ENCODE measurements around the gene HS2ST1. TPM values are rescaled to one million over a fixed set of nuclear protein-coding genes. Genes with fewer than 3 reads are reported as not detected.

HS2ST1 gene
- polyA plus RNA-seq, 1 donor (not counting 4 experiments of a cell fraction or from before 2014, with no cell fraction given) = 18.7 TPM

DNA sequence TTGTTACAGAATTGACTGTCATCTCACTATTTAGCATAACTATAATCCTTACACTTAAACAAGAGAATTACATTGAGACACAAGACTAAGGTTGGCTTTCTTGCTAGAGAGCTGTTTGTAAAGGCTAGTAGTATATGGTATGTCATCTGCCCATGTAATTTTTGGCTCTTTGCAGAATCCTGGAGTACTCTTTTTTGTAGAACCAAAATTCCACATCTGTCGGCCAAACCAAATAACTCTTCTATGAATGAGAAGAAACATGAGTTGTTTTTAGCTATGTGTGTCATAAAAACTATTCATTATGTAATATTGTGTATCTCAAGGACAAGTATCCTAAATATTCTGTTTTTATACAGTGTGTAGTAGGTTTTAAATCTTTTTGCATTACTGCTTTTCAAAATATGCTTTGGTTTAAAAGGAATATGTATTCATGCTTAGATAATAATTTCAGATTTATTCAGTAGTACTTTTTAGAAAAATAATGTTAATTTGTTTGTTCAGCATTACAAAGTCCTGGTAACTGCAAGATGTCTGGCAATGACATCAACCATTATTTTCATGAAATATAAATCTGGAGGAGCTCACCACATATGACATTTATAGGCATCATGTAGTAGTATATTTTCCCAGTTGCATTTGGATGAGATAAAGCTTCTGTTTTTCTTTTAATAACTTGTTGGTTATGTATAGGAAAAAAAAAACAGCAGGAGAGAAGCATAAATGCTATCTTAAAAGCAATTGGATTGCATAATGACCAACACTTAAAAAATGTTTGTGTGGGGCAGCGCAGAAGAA is 159.8 kb downstream of the HS2ST1 start:
- dilution Hi-C loops (cut with MboI; ENCODE audit: extremely low pct_ligation_motif_present, low sequenced_read_pairs) = no loop called here
- H3K9me1 ChIP-seq (ENCODE audit: control insufficient read depth, extremely low read depth, insufficient read depth, low read length) = no peaks in the 10 kb centered on the region
- no peaks in the 10 kb centered on the region for H3K9me3 ChIP-seq (ENCODE audit: control insufficient read depth, low read depth, low read length)
- no peak overlapping the region for H3K4me2 ChIP-seq (ENCODE audit: control insufficient read depth, extremely low read depth, insufficient read depth, low read depth, low read length)
- H4K20me1 ChIP-seq (ENCODE audit: control insufficient read depth, extremely low read depth, insufficient read depth, low read length) = no peaks in the 10 kb centered on the region
- H3K27me3 ChIP-seq (ENCODE audit: control insufficient read depth, extremely low read depth, insufficient read depth, low read length) = no peaks in the 10 kb centered on the region
- no peak overlapping the region for H3K27ac ChIP-seq (ENCODE audit: control insufficient read depth, insufficient read depth, low read length)
- H3K9ac ChIP-seq (ENCODE audit: control insufficient read depth, extremely low read depth, insufficient read depth, low read length) = no peak overlapping the region
- H3K36me3 ChIP-seq (ENCODE audit: control insufficient read depth in 2 of 2, extremely low read depth in 1 of 2, insufficient read depth in 2 of 2, low read length in 2 of 2) = no peaks in the 10 kb centered on the region
- H3K79me2 ChIP-seq (ENCODE audit: control insufficient read depth, insufficient read depth, low read length) = no peaks in the 10 kb centered on the region
- no peak for FAIRE-seq
- TF ChIP-seq, protein P1, sequence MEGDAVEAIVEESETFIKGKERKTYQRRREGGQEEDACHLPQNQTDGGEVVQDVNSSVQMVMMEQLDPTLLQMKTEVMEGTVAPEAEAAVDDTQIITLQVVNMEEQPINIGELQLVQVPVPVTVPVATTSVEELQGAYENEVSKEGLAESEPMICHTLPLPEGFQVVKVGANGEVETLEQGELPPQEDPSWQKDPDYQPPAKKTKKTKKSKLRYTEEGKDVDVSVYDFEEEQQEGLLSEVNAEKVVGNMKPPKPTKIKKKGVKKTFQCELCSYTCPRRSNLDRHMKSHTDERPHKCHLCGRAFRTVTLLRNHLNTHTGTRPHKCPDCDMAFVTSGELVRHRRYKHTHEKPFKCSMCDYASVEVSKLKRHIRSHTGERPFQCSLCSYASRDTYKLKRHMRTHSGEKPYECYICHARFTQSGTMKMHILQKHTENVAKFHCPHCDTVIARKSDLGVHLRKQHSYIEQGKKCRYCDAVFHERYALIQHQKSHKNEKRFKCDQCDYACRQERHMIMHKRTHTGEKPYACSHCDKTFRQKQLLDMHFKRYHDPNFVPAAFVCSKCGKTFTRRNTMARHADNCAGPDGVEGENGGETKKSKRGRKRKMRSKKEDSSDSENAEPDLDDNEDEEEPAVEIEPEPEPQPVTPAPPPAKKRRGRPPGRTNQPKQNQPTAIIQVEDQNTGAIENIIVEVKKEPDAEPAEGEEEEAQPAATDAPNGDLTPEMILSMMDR (optimal IDR thresholded peaks at IDR 0.05 in 1 of 3, IDR thresholded peaks at IDR 0.05 in 1 of 3, conservative IDR thresholded peaks at IDR 0.05 in 1 of 3; ENCODE audit: extremely low read depth in 1 of 3, insufficient read depth in 2 of 3, low read length in 3 of 3) = no peak
- TF ChIP-seq EZH2 (IDR thresholded peaks at IDR 0.05; ENCODE audit: low read length) = no peak
- H3K4me3 ChIP-seq (ENCODE audit: control insufficient read depth in 2 of 3, extremely low read depth in 1 of 3, insufficient read depth in 2 of 3, low read depth in 1 of 3, low read length in 3 of 3) = no peak overlapping the region
- no peak for DNase-seq (ENCODE audit: low read depth, low spot score)
- no peaks in the 10 kb centered on the region for H3K4me1 ChIP-seq (ENCODE audit: control insufficient read depth, extremely low read depth, insufficient read depth, low read length)
- no peak overlapping the region for H2AFZ ChIP-seq (ENCODE audit: control insufficient read depth, low read length)

DNA sequence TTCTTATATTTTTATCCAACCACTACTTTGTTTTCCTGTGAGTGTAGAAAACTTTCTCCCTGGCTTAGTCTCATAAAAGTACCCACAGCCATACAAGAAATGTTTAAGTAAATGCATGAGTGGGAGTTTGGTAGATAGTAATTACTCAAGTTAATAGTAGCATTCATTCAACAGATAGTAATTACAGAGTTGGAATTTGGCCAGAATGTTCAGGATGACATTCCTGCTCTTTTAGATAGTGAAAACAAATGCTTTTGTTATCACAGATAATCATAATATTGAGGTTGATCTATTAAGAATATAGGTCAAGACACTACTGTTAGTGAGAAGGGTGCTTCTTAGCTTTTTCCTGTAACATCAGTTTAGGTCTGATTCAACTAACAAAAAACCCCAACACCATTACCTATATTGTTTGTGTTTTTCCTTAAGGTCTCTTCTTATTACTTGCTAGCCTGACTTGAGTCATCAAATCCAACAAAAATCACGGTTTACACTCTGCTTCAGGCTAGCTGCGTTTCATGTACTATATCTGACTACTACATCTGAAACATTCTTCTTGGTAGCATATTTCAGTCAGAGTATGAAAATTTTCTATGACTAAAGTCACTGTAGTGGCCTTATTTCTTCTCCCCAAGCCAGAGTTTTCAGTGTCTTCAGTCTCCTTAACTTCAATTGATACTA is 163.7 kb downstream of the HS2ST1 start:
- dilution Hi-C loops (cut with MboI; ENCODE audit: extremely low pct_ligation_motif_present, low sequenced_read_pairs) = no loop called here
- H3K36me3 ChIP-seq (ENCODE audit: control insufficient read depth in 2 of 2, extremely low read depth in 1 of 2, insufficient read depth in 2 of 2, low read length in 2 of 2) = no peaks in the 10 kb centered on the region
- no peak overlapping the region for H3K9ac ChIP-seq (ENCODE audit: control insufficient read depth, extremely low read depth, insufficient read depth, low read length)
- H3K9me3 ChIP-seq (ENCODE audit: control insufficient read depth, low read depth, low read length) = no peaks in the 10 kb centered on the region
- DNase-seq (ENCODE audit: low read depth, low spot score) (no peak), FAIRE-seq (no peak)
- no peak overlapping the region for H3K27ac ChIP-seq (ENCODE audit: control insufficient read depth, insufficient read depth, low read length)
- H3K4me1 ChIP-seq (ENCODE audit: control insufficient read depth, extremely low read depth, insufficient read depth, low read length) = no peaks in the 10 kb centered on the region
- no peak overlapping the region for H2AFZ ChIP-seq (ENCODE audit: control insufficient read depth, low read length)
- TF ChIP-seq, protein P1 (optimal IDR thresholded peaks at IDR 0.05 in 1 of 3, IDR thresholded peaks at IDR 0.05 in 1 of 3, conservative IDR thresholded peaks at IDR 0.05 in 1 of 3; ENCODE audit: extremely low read depth in 1 of 3, insufficient read depth in 2 of 3, low read length in 3 of 3) = no peak
- TF ChIP-seq EZH2 (IDR thresholded peaks at IDR 0.05; ENCODE audit: low read length) = no peak
- H3K27me3 ChIP-seq (ENCODE audit: control insufficient read depth, extremely low read depth, insufficient read depth, low read length) = no peaks in the 10 kb centered on the region
- no peaks in the 10 kb centered on the region for H3K9me1 ChIP-seq (ENCODE audit: control insufficient read depth, extremely low read depth, insufficient read depth, low read length)
- no peak overlapping the region for H3K4me2 ChIP-seq (ENCODE audit: control insufficient read depth, extremely low read depth, insufficient read depth, low read depth, low read length)
- H3K79me2 ChIP-seq (ENCODE audit: control insufficient read depth, insufficient read depth, low read length) = no peaks in the 10 kb centered on the region
- H4K20me1 ChIP-seq (ENCODE audit: control insufficient read depth, extremely low read depth, insufficient read depth, low read length) = no peaks in the 10 kb centered on the region
- H3K4me3 ChIP-seq (ENCODE audit: control insufficient read depth in 2 of 3, extremely low read depth in 1 of 3, insufficient read depth in 2 of 3, low read depth in 1 of 3, low read length in 3 of 3) = no peak overlapping the region

Measured in keratinocyte (primary cell).